ENCODE data around the gene HIRIP3. TPM values are rescaled to one million over a fixed set of nuclear protein-coding genes. Genes with fewer than 3 reads are reported as not detected.

Gene HIRIP3
- total and polyA plus RNA-seq, 2 of the 4 experiments (the other 2 are of a cell fraction), result 5.0 to 10.5 TPM

DNA sequence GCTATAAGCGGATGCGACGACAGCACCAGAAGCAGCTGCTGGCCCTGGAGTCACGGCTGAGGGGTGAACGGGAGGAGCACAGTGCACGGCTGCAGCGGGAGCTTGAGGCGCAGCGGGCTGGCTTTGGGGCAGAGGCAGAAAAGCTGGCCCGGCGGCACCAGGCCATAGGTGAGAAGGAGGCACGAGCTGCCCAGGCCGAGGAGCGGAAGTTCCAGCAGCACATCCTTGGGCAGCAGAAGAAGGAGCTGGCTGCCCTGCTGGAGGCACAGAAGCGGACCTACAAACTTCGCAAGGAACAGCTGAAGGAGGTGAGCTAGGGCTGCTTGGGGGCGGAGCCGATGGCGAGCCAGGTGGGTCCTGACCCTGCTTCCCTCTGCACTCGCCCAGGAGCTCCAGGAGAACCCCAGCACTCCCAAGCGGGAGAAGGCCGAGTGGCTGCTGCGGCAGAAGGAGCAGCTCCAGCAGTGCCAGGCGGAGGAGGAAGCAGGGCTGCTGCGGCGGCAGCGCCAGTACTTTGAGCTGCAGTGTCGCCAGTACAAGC is 10.1 kb downstream of the HIRIP3 start:
- Histone ChIP-seq H2AK5ac (ENCODE audit: low read depth, low read length) (no peak overlapping the region), H2BK20ac (ENCODE audit: low read depth, low read length) (no peak overlapping the region), H4K5ac (ENCODE audit: low read depth, low read length) (no peak overlapping the region), H4K91ac (ENCODE audit: insufficient read depth, low read depth, low read length) (no peak overlapping the region), H2BK15ac (ENCODE audit: low read depth, low read length) (no peak overlapping the region), H3K9me1 (ENCODE audit: insufficient read depth, low read length) (no peaks in the 10 kb centered on the region), H3K14ac (replicated peaks; ENCODE audit: low read depth, low read length) (no peak overlapping the region), H3K56ac (ENCODE audit: extremely low read depth, insufficient read depth, low read length) (no peak overlapping the region), H2BK5ac (ENCODE audit: low read depth, low read length, poor library complexity, severe bottlenecking) (no peak overlapping the region), H3K4ac (ENCODE audit: low read depth, low read length) (no peak overlapping the region), H3K27me3 (ENCODE audit: control insufficient read depth, insufficient read depth, low read length) (no peaks in the 10 kb centered on the region), H3K4me2 (ENCODE audit: low read depth, low read length) (no peak overlapping the region), H2BK120ac (ENCODE audit: low read depth, low read length) (no peak overlapping the region), H3K27ac (ENCODE audit: insufficient read depth, low read length) (no peak overlapping the region), H3K18ac (ENCODE audit: low read depth, low read length) (no peak overlapping the region), H3K23ac (ENCODE audit: low read depth, low read length) (no peak overlapping the region), H3K4me1 (ENCODE audit: control insufficient read depth, insufficient read depth, low read length) (no peaks in the 10 kb centered on the region), H2AK9ac (replicated peaks; ENCODE audit: low read depth, low read length, poor library complexity) (no peak overlapping the region), H3K9ac (ENCODE audit: low read depth, low read length) (no peak overlapping the region), H4K20me1 (ENCODE audit: insufficient read depth, low read length) (no peaks in the 10 kb centered on the region; the same call in 1 of the 2 replicates), H3K4me3 (ENCODE audit: insufficient read depth, low read depth, low read length) (no peak overlapping the region), H3K9me3 (ENCODE audit: control insufficient read depth, insufficient read depth, low read length) (no peaks in the 10 kb centered on the region), H3K36me3 (ENCODE audit: control insufficient read depth, insufficient read depth, low read length) (peaks cover 80% of the 10 kb centered on the region), H4K8ac (ENCODE audit: low read depth in 2 of 2, low read length in 2 of 2) (no peak overlapping the region), H3K79me1 (ENCODE audit: low read depth in 1 of 2, low read length in 2 of 2) (peaks cover 5 to 11% of the 10 kb centered on the region in 2 experiments; a peak in 2 of 4 replicates), H2AFZ (replicated peaks; ENCODE audit: low read length, poor library complexity) (no peak overlapping the region)
- in situ Hi-C loops (cut with MboI; ENCODE audit: low sequenced_read_pairs) (no loop called here), intact Hi-C loops (cut with micrococcal nuclease) (no loop called here), dilution Hi-C loops (cut with HindIII; ENCODE audit: low sequenced_read_pairs, unreplicated experiment) (no loop called here)
- TF ChIP-seq CEBPB (IDR thresholded peaks at IDR 0.05; ENCODE audit: low read depth, low read length) (no peak), RCOR1 (IDR thresholded peaks at IDR 0.05; ENCODE audit: insufficient replicate concordance, low read length) (no peak), RAD21 (IDR thresholded peaks at IDR 0.05; ENCODE audit: low read length) (no peak)
- BruUV-seq (replicated peaks), result no TSS peak
- CTCF ChIA-PET, result interaction anchor here (1.3 kb wide), 1 partner anchor 12 kb away, joined by 3 read pairs; the partner anchor contains the start of gene TAOK2
- DNase-seq, result no peak
- WGBS, 2 experiments (ENCODE audit: extremely low coverage in 2 of 2, insufficient read length in 1 of 2), result 94% methylated on average over 19 of the region's 28 CpGs; no CpG with 5 or more reads in 1 of the 2 experiments
- POLR2A ChIA-PET (ENCODE audit: unreplicated experiment), result interaction anchor here (0.6 kb wide), 1 partner anchor 10 kb away, joined by 5 read pairs; the partner anchor contains the start of gene HIRIP3
- ATAC-seq (ENCODE audit: low read depth), result no peak
